GM12878 (cell line): ENCODE measurements around the gene CAPN10. TPM values are rescaled to one million over a fixed set of nuclear protein-coding genes. Genes with fewer than 3 reads are reported as not detected.

Experiments
- ATAC-seq: fragments of 200-7000 bp; cut with Tn5 transposase; 3 replicates; pipeline ENCODE4 v1.9.1; 2020; ENCODE audit warnings: mild to moderate bottlenecking, moderate library complexity
- BruUV-seq: library from RNA; stranded (reverse); fragments of 400-500 nt; replicated peaks from 2 replicates; lab custom pipeline; 2021; lab: Mats Ljungman, UMichigan
- CTCF ChIA-PET: fragments of 300-600 bp; sonication (Branson Sonifier 250); formaldehyde crosslinking; extraction: SDS; loops from one replicate; lab custom pipeline; 2021; ENCODE audit warnings: inconsistent platforms; lab: Yijun Ruan, JAX
- POLR2A ChIA-PET: fragments of 350-600 bp; formaldehyde crosslinking; extraction: SDS; loops from one replicate; lab custom pipeline; 2021; ENCODE audit warnings: inconsistent platforms; lab: Charles Lee
- RAD21 ChIA-PET: fragments of 300-600 bp; sonication (Branson Sonifier 250); formaldehyde crosslinking; loops from one replicate; lab custom pipeline; 2023; ENCODE audit warnings: antibody characterized with exemption; ENCODE audit not compliant: unreplicated experiment; lab: Charles Lee
- SMC1A ChIA-PET: fragments of 300-600 bp; sonication (Branson Sonifier 250); formaldehyde crosslinking; loops from one replicate; lab custom pipeline; 2023; ENCODE audit not compliant: unreplicated experiment, uncharacterized antibody; lab: Charles Lee
- DNase-seq: peaks from one replicate; pipeline ENCODE4 v3.0.0-alpha.2; 2011; ENCODE audit warnings: low read depth, low spot score
- FAIRE-seq: peaks from 3 replicates; lab custom pipeline; 2011; peaks lifted over from hg19 to GRCh38; lab: Jason Lieb, UNC
- H2AFZ ChIP-seq: 2 replicates; pipeline ENCODE4 v1.6.0; 2011; ENCODE audit warnings: low read depth, low read length, control low read depth; ENCODE audit not compliant: control insufficient read depth
- H3K27ac ChIP-seq: 2 replicates; pipeline ENCODE4 v1.5.1; 2011; ENCODE audit warnings: control low read depth; ENCODE audit not compliant: control insufficient read depth, insufficient read depth
- H3K27me3 ChIP-seq, 2 experiments: replicated peaks in 1 of 2; 2 replicates each; pipeline versions ENCODE4 v1.6.0 to v1.6.1; 2011; ENCODE audit warnings: low read length in 1 of 2; ENCODE audit not compliant: control insufficient read depth in 2 of 2, insufficient read depth in 2 of 2
- H3K36me3 ChIP-seq, 2 experiments: 2 replicates each; pipeline ENCODE4 v1.5.1; 2011; ENCODE audit warnings: low read length in 1 of 2; ENCODE audit not compliant: control insufficient read depth in 2 of 2, insufficient read depth in 2 of 2
- H3K4me1 ChIP-seq: 2 replicates; pipeline ENCODE4 v1.6.1; 2011; ENCODE audit warnings: mild to moderate bottlenecking, low read length, moderate library complexity, mixed read lengths; ENCODE audit not compliant: control insufficient read depth, insufficient read depth
- H3K4me2 ChIP-seq: 2 replicates; pipeline ENCODE4 v1.6.0; 2011; ENCODE audit warnings: control low read depth; ENCODE audit not compliant: control insufficient read depth, insufficient read depth
- H3K4me3 ChIP-seq: fragments of 200-600 bp; sonication (generic); 2 replicates; pipeline ENCODE4 v1.5.1; 2016
- H3K79me2 ChIP-seq: 2 replicates; pipeline ENCODE4 v1.6.0; 2011; ENCODE audit warnings: low read length; ENCODE audit not compliant: control insufficient read depth, insufficient read depth
- H3K9ac ChIP-seq: 2 replicates; pipeline ENCODE4 v1.8.0; 2011; ENCODE audit warnings: low read length, control low read depth, mixed read lengths; ENCODE audit not compliant: control insufficient read depth, insufficient read depth
- H3K9me3 ChIP-seq: replicated peaks from 3 replicates; pipeline ENCODE4 v1.5.1; 2011; ENCODE audit warnings: mild to moderate bottlenecking, low read length; ENCODE audit not compliant: control insufficient read depth, insufficient read depth
- H4K20me1 ChIP-seq: 2 replicates; pipeline ENCODE4 v1.6.0; 2011; ENCODE audit not compliant: control insufficient read depth, insufficient read depth
- ELK1 ChIP-seq: IDR thresholded peaks from 2 replicates; pipeline ENCODE4 v1.6.1; 2012; ENCODE audit warnings: low read depth, low read length, improper control_type of control experiment
- KAT2A ChIP-seq: conservative IDR thresholded peaks from 2 replicates; pipeline ENCODE4 v1.6.1; 2011; ENCODE audit warnings: low read depth, low read length; ENCODE audit not compliant: control insufficient read depth
- POLR2A ChIP-seq: IDR thresholded peaks from 2 replicates; pipeline ENCODE4 v1.6.1; 2011; ENCODE audit warnings: low read depth, mild to moderate bottlenecking, low read length
- RB1 ChIP-seq: fragments of 450-650 bp; formaldehyde crosslinking; IDR thresholded peaks from 2 replicates; pipeline ENCODE4 v1.6.1; 2017; ENCODE audit warnings: mild to moderate bottlenecking, borderline replicate concordance
- RBBP5 ChIP-seq: fragments of 200-600 bp; sonication (generic); conservative IDR thresholded peaks from 2 replicates; pipeline ENCODE4 v1.6.1; 2016
- RELB ChIP-seq: fragments of 450-650 bp; IDR thresholded peaks from 2 replicates; pipeline ENCODE4 v1.6.1; 2017; ENCODE audit warnings: low read depth, mild to moderate bottlenecking, moderate library complexity
- RFX5 ChIP-seq: IDR thresholded peaks from 2 replicates; pipeline ENCODE4 v1.6.1; 2011; ENCODE audit warnings: low read depth, low read length, improper control_type of control experiment
- SMARCA5 ChIP-seq: fragments of 450-650 bp; IDR thresholded peaks from 2 replicates; pipeline ENCODE4 v1.6.1; 2017; ENCODE audit warnings: mild to moderate bottlenecking
- SUZ12 ChIP-seq: fragments of 200-600 bp; sonication (generic); IDR thresholded peaks from one replicate; pipeline ENCODE4 v1.6.1; 2018; ENCODE audit warnings: antibody characterized with exemption, mild to moderate bottlenecking; ENCODE audit not compliant: unreplicated experiment
- WGBS: methylation state at CpG from one replicate; pipeline ENCODE4 v1.1.6; 2016; ENCODE audit warnings: low lambda C conversion rate; ENCODE audit not compliant: insufficient replicate concordance, insufficient coverage; ENCODE audit errors: missing lambda C conversion rate; 5-methylcytosine and 5-hydroxymethylcytosine counted together
- in situ Hi-C: fragments of 300-500 bp; cut with MboI; formaldehyde crosslinking; loops from 9 replicates; pipeline ENCODE4 v1.14.3; 2018; ENCODE audit warnings: mixed read lengths
- intact Hi-C: fragments of 100-400 bp; cut with micrococcal nuclease; formaldehyde crosslinking; loops from one replicate; pipeline ENCODE4 v1.14.2; 2022; ENCODE audit not compliant: unreplicated experiment
- polyA plus RNA-seq, 11 experiments: library from polyadenylated mRNA; depleted of rRNA in 4 of 11; unstranded in 6 of 11; stranded (reverse) in 5 of 11; fragments of >200 nt; fragmentation: Nextera tagmentation in 4 of 11; fragmentation: Illumina TruSeq in 1 of 11; extraction: Ambion mirVana in 4 of 11; extraction: Trizol in 1 of 11; gene quantifications; 1 replicate in 1 of 11; 2 replicates in 10 of 11; pipeline versions ENCODE4 v1.2.1 to v1.2.3, GENCODE V29; 2011 to 2016; ENCODE audit warnings: inconsistent platforms in 2 of 11, missing spikeins in 2 of 11, low read depth in 1 of 11
- total RNA-seq, 4 experiments: library from RNA; depleted of rRNA in 3 of 4; stranded (reverse); fragments of >200 nt in 3 of 4; fragmentation: Illumina TruSeq in 1 of 4; extraction: Trizol in 1 of 4; gene quantifications; 2 replicates each; pipeline versions ENCODE4 v1.2.1 to v1.2.3, GENCODE V29; 2013 to 2021

Gene CAPN10
- total and polyA plus RNA-seq, 10 of the 15 experiments (the other 5 are each of a cell fraction or from before 2014, with no cell fraction given), result 0.37 to 40.6 (median 17.5) TPM

- no peak for TF ChIP-seq KAT2A
- TF ChIP-seq POLR2A, result no peak; the same call in 1 of the 2 replicates
- TF ChIP-seq RBBP5, result no peak
- no peak for TF ChIP-seq RFX5
- TF ChIP-seq RELB, result no peak
- no peak for TF ChIP-seq SUZ12
- TF ChIP-seq, all 136 proteins: peak for 0
Measured at GRCh38 chr2:240554767-240555493, 31.6 kb upstream of the CAPN10 start (continued).

GRCh38 chr2:240555541-240556250 lies 30.8 kb upstream of the CAPN10 start:
- ChIA-PET RAD21 (interaction anchor here (1.5 kb wide), 1 partner anchor 10 kb away, joined by 5 read pairs; no protein-coding TSS in a partner anchor), SMC1A (interaction anchor here (1.1 to 12.1 kb wide), 2 partner anchors 30 to 42 kb away, joined by 4 to 124 read pairs; partner anchors contain the start of gene CAPN10), CTCF (interaction anchor here (1.0 to 1.7 kb wide), 3 partner anchors 10 to 42 kb away, joined by 3 to 8 read pairs (median 4); no protein-coding TSS in a partner anchor), POLR2A (no interaction called here)
- Histone ChIP-seq H3K36me3 (peaks cover 0 to 15% of the 10 kb centered on the region in 2 experiments; a peak in 1 of 4 replicates), H3K9me3 (no peaks in the 10 kb centered on the region; the same call in 2 of the 3 replicates), H2AFZ (no peak overlapping the region), H3K79me2 (peaks cover 32% of the 10 kb centered on the region), H3K4me2 (no peak overlapping the region), H3K27ac (no peak overlapping the region), H3K9ac (no peak overlapping the region), H3K4me3 (no peak overlapping the region), H3K4me1 (peaks cover 39% of the 10 kb centered on the region), H3K27me3 (no peaks in the 10 kb centered on the region), H4K20me1 (no peaks in the 10 kb centered on the region)
- no TSS peak for BruUV-seq
- in situ Hi-C loops, result no loop called here
- no peak for FAIRE-seq
- DNase-seq, result no peak
- 89% methylated on average over 16 of the region's 16 CpGs for WGBS
- intact Hi-C loops, result no loop called here
- no peak for ATAC-seq
- TF ChIP-seq RB1 (no peak), SMARCA5 (no peak), ELK1 (no peak)
